GM19395 (cell line): ENCODE results near the gene SLC35A3.
"Not testable (repeated sequence)": the region's sequence is repeated elsewhere in the genome, so short reads cannot be mapped to it uniquely, and the experiment has no call there.

Source experiments
- ATAC-seq: cut with Tn5 transposase; IDR thresholded peaks from one replicate; pipeline ENCODE4 v1.9.1; 2021; ENCODE audit warnings: mild to moderate bottlenecking, moderate library complexity; ENCODE audit not compliant: unreplicated experiment

SLC35A3 gene

DNA sequence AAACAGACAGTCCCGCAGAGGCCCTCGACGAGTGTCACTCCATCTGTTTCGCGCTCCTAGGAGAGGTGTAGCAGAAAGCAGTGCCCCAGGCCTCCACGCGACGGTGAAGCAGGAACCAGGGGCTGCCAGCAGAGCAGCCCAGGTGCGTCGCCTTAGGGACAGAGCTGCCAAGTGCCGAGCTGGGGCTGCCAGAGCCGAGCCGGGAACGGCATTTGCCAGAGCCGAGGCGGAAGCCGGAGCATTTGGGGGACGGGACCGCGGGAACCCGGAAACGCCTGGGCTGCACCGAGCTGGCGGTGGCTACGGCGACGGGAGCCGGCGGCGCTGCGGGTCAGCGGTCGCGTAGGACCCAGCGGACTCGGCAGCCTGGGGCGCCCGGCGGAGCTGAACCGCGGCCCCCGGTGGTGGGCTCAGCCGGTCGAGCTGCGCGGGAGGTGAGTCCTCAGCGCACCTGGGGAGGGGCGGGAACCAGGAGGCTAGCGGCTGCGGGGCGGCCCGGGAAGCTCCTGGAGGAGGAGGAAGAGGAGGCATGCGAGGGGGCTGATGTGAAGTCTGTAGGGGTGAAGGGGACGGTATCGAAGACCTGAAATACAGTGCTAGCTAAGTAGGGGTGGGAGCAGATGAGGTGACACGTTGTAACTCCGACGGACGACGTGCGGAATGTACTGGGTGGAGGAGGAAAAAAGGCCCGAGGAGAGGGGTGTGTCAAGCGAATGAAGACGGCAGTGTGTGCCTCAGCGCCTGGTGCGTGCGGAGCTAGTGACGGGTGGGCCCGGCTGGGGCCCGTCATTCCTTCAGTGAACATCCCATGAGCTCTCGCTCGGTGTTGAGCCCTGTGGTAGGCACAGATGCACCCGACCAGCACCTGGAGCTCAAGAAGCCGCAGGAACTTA lies at the start of gene SLC35A3:
Gene SLC35A3 (plus strand): TSS at position 268 of the 893 bp plus-strand sequence. CDS start 23,559 bp downstream, outside the sequence.
- ATAC-seq, result peak; percentile 90

DNA sequence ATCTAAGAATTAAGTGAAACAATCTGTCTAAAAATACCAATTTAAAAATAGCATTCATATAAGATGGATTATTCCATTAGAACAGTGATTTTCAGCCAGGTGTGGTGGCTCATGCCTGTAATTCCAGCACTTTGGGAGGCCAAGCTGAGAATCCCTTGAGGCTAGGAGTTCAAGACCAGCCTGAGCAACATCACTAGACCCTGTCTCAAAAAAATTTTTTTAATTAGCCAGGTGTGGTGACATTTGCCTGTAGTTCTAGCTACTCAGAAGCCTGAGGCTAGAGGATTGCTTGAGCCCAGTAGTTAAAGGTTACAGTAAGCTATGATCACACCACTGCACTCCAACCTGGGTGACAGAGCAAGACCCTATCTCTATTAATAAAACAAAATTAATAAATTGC lies 35.0 kb upstream of the SLC35A3 start:
- no peak for ATAC-seq

DNA sequence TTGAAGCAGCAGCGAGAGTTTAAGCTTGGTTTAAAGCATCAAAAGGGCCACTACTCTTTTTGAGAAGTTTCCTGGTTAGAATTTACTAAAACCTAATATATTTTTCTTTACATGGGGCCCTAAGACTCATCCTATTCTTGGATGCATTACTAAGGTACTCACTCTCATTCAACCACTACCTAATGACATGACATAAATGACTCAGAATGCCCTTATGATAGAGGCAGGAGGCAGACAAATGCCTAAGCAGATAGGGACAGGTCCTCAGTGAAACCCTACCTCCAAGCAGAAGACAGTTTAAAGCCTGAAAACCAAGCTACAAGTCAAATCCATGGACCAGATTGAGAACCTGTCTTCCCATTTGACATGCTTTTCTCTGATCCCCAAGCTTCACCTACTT lies 34.3 kb upstream of the SLC35A3 start:
- ATAC-seq, result no peak

DNA sequence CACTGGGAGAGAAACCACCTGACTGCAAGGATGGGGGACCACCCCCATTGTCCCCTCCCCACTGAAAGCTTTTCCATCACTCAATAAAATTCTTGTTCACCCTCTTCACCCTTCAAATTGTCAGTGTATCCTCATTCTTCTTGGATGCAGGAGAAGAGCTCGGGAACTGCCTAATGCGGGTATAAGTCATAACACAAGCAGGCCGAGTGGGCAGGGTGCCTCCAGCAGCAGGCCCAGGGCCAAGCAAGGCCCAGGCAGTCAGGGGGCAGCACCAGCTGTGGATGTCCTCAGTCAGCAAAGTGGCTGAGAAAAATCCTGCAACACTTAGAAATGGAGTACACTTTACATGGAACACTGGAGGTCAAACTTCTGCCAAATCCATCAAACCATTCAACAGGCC lies 33.7 kb upstream of the SLC35A3 start:
- ATAC-seq, result no peak

- ATAC-seq, result no peak
These were observed 27.1 kb upstream of the SLC35A3 start for GRCh38 chr1:99942723-99943122.

GRCh38 chr1:99943223-99943794 lies 26.5 kb upstream of the SLC35A3 start:
- ATAC-seq, result no peak

- ATAC-seq, result no peak
These were observed 25.6 kb upstream of the SLC35A3 start for GRCh38 chr1:99944192-99944591.

GRCh38 chr1:99945174-99945573 lies 24.6 kb upstream of the SLC35A3 start:
- no peak for ATAC-seq

- ATAC-seq, result no peak
These were observed 19.3 kb upstream of the SLC35A3 start for GRCh38 chr1:99950486-99950885.

- no peak for ATAC-seq
These were observed 17.3 kb upstream of the SLC35A3 start for GRCh38 chr1:99952522-99952921.

- no peak for ATAC-seq
These were observed 14.4 kb upstream of the SLC35A3 start for GRCh38 chr1:99955375-99955774.

- no peak for ATAC-seq
These were observed 13.0 kb upstream of the SLC35A3 start for GRCh38 chr1:99956755-99957154.

DNA sequence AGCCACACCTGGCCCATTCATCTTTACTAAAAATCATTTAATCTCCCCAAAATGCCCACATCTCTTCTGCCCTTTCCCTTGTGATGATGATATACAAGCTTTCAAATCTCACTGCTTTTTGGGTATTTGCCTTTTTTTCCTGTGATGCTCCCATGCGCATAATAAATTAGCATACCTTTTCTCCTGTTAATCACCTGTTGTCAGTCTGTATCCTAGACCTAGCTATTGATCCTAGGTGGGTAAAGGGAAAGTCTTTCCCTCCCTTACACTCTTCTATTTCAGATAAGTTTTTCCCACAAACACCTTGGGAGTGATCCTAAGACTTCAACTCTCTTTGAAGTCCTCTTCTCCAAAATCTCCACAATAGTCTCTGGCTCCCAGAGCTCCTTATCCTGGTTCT lies 12.0 kb upstream of the SLC35A3 start:
- ATAC-seq, result no peak

DNA sequence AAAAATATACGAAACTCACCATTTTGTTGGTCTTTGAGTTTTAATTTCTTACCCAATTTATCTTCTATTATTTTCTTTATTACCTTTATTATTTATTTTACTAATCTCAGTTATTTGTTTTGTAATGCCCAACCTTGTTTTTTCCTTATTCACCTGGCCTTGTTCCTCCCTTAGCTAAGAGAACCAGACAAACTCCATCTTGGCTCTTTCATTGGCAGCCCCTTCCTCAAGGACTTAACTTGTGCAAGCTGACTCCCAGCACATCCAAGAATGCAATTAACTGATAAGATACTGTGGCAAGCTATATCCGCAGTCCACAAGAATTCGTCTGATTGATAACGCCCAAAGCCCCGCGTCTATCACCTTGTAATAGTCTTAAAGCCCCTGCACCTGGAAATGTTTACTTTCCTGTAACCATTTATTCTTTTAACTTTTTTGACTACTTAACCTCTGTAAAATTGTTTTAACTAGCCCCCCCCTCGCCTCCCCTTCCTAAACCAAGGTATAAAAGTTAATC lies 10.5 kb upstream of the SLC35A3 start:
- not testable (repeated sequence) for ATAC-seq

- ATAC-seq, result not testable (repeated sequence)
These were observed 9.5 kb upstream of the SLC35A3 start for GRCh38 chr1:99960260-99960659.

DNA sequence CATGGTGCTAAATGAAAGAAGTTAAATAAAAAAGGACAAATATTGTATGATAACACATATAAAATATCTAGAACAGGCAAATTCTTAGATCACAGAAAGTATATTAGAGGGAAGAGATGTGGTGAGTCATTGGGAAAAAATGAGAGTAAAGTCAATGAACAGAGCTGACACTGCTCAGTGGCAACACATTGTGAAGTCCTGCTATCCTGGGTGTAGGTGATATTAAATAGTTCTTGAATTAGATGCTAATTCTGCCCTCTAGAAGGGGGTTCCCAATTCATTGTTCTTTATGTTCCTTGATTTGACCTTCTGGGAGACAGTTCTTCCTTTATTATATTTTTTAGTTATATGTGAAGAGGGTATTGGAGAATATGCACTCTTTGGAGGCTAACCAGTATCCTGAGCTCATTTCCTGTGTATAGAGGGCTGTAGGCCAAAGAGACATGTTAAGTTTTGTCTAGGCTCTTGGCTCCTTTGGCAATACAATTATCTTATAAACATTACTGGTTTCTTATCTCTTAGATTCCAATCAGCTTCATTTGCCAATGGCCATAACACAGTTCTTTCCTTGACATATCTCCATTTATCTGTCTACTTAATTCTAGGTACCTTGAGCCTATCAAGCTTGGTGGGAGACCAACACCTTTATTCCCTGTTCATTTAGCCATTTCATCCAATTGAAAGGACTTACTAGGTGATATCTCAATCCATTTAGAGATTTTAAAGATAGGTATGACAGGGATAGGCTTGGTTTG lies 6.6 kb upstream of the SLC35A3 start:
- ATAC-seq, result no peak

GRCh38 chr1:99964806-99965205 lies 5.0 kb upstream of the SLC35A3 start:
- ATAC-seq, result no peak

- ATAC-seq, result no peak
These were observed 4.0 kb upstream of the SLC35A3 start for GRCh38 chr1:99965646-99966375.

GRCh38 chr1:99968214-99968613 lies 1.6 kb upstream of the SLC35A3 start:
- no peak for ATAC-seq

DNA sequence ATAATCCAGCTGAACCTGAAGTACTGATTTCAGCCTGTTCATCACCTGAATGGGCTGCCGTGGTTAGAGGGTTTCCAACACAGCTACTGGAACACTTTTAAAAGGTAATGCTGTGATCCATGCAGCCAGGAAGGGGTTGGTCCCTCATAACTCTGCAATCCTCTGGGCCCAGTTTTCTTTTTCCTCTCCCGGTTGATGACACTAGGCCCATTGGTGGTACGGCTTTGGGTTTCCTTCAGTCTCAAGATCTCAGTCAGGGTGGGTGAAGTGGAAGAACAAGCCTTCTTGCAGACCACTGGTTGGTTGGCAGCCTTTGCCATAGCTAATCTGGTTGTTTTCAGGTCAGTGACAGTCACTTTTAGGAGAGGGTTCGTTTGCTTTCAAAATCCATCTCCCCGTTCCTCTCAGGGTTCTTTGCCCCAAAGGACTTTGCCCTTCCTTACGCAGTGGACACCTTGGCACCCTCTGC lies 502 bp upstream of the SLC35A3 start:
- ATAC-seq, result peak; percentile 20
